ENCODE results near the gene SLC6A19. TPM values are rescaled to one million over a fixed set of nuclear protein-coding genes. Genes with fewer than 3 reads are reported as not detected.

The SLC6A19 gene
- total and polyA plus RNA-seq, 9 of the 15 experiments (the other 6 are each of a cell fraction or from before 2014, with no cell fraction given) = 0.03 to 1.6 (median 0.59) TPM

DNA sequence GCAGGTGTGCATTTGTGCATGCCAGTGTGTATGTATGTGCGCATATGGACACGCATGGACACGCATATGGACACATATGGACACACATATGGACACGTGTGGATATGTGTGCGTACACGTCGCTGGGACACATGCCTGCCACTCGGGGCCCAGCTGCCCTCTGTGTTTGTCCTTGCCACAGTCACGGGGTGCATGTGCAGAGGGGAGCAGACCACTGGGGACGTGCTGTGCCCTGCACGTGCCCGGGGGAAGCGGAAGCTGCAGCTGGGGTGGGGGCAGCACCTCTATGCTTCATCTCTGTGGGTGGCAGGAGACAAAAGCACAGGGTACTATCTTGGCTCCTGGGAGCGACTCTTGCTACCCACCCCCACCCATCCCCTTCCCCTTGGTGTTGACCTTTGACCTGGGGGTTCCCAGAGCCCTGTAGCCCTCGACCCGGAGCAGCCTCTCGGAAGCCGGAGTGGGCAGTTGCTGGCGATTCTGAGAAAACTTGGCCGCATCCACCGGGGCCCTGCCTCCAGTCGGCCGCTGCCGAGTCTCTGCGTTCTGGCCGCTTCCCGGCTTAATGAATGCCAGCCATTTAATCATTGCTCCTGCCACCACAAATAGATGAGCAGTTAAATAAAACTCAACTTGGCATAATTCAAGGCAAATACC is 21.4 kb downstream of the SLC6A19 start:
- DNase-seq (ENCODE audit: extremely low read depth in 1 of 4, low spot score in 3 of 4) = no peak
- TF ChIP-seq SRSF1 (IDR thresholded peaks at IDR 0.05; ENCODE audit: low read depth, low read length) (no peak), SAFB2 (IDR thresholded peaks at IDR 0.05; ENCODE audit: borderline replicate concordance, low read depth, low read length, severe bottlenecking) (no peak), DIDO1 (tag; IDR thresholded peaks at IDR 0.05; ENCODE audit: low read depth) (no peak), ZFP1 (CRISPR knock-in tag; IDR thresholded peaks at IDR 0.05) (no peak), ZNF408 (CRISPR knock-in tag; IDR thresholded peaks at IDR 0.05; ENCODE audit: low read depth) (no peak), GABPA (tag; conservative IDR thresholded peaks at IDR 0.05; ENCODE audit: low read depth) (no peak), ZNF696 (CRISPR knock-in tag; conservative IDR thresholded peaks at IDR 0.05) (no peak), ESRRA (IDR thresholded peaks at IDR 0.05; ENCODE audit: borderline replicate concordance, low read depth) (no peak), ZNF507 (tag; conservative IDR thresholded peaks at IDR 0.05) (no peak)
- TF ChIP-seq, protein P1, sequence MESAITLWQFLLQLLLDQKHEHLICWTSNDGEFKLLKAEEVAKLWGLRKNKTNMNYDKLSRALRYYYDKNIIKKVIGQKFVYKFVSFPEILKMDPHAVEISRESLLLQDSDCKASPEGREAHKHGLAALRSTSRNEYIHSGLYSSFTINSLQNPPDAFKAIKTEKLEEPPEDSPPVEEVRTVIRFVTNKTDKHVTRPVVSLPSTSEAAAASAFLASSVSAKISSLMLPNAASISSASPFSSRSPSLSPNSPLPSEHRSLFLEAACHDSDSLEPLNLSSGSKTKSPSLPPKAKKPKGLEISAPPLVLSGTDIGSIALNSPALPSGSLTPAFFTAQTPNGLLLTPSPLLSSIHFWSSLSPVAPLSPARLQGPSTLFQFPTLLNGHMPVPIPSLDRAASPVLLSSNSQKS (CRISPR knock-in tag; IDR thresholded peaks at IDR 0.05) = no peak
- TF ChIP-seq, protein P2, sequence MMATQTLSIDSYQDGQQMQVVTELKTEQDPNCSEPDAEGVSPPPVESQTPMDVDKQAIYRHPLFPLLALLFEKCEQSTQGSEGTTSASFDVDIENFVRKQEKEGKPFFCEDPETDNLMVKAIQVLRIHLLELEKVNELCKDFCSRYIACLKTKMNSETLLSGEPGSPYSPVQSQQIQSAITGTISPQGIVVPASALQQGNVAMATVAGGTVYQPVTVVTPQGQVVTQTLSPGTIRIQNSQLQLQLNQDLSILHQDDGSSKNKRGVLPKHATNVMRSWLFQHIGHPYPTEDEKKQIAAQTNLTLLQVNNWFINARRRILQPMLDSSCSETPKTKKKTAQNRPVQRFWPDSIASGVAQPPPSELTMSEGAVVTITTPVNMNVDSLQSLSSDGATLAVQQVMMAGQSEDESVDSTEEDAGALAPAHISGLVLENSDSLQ (IDR thresholded peaks at IDR 0.05) = no peak
- in situ Hi-C loops (cut with MboI) = no loop called here
- Histone ChIP-seq H3K36me3 (ENCODE audit: control insufficient read depth, insufficient read depth, low read length) (no peaks in the 10 kb centered on the region), H3K9me3 (replicated peaks; ENCODE audit: control insufficient read depth, insufficient read depth, low read depth, low read length) (no peaks in the 10 kb centered on the region; the same call in 1 of the 2 replicates), H3K4me3 (no peak overlapping the region), H3K27ac (ENCODE audit: extremely low read depth, low read depth, low read length) (no peak overlapping the region), H3K9me1 (ENCODE audit: control insufficient read depth, insufficient read depth, low read length) (no peaks in the 10 kb centered on the region), H2AFZ (ENCODE audit: low read depth, low read length) (no peak overlapping the region), H3K4me2 (ENCODE audit: insufficient read depth, low read length) (no peak overlapping the region), H3K4me1 (replicated peaks in 1 of 2; ENCODE audit: control insufficient read depth in 2 of 2, insufficient read depth in 2 of 2, low read length in 2 of 2) (peaks cover 0 to 23% of the 10 kb centered on the region in 2 experiments; a peak in 1 of 5 replicates), H3K9ac (ENCODE audit: insufficient read depth in 1 of 2, low read depth in 2 of 2, low read length in 2 of 2) (no peak overlapping the region), H4K20me1 (replicated peaks; ENCODE audit: control insufficient read depth, insufficient read depth, low read length) (peaks cover 7% of the 10 kb centered on the region; the same call in 1 of the 2 replicates), H3K79me2 (ENCODE audit: control insufficient read depth, insufficient read depth, low read length) (no peaks in the 10 kb centered on the region), H3K27me3 (ENCODE audit: control insufficient read depth in 2 of 2, insufficient read depth in 2 of 2, low read length in 2 of 2) (peaks cover 45 to 79% of the 10 kb centered on the region in 2 experiments; a peak in 4 of 5 replicates)
- WGBS (ENCODE audit: insufficient coverage, low coverage, missing lambda C conversion rate) = 54% methylated on average over 27 of the region's 27 CpGs
- no TSS peak for BruUV-seq (replicated peaks)
- ChIA-PET CTCF (ENCODE audit: low intra/inter-chr PET ratio) (no interaction called here), POLR2A (no interaction called here)
- FAIRE-seq = no peak
- ATAC-seq = no peak
- intact Hi-C loops (cut with micrococcal nuclease) = no loop called here

All from K562 (cell line).